Endothelial cell (in vitro differentiated cells): ENCODE data around the gene NHS. TPM values are rescaled to one million over a fixed set of nuclear protein-coding genes. Genes with fewer than 3 reads are reported as not detected.

ENCODE experiments used
- DNase-seq: peaks from one replicate; pipeline ENCODE4 v3.0.0; 2021; ENCODE audit warnings: low spot score
- H3K27ac Mint-ChIP-seq: one replicate; pipeline ENCODE4 v1.8.0; 2021; ENCODE audit warnings: mixed read lengths, inconsistent platforms; ENCODE audit not compliant: unreplicated experiment
- H3K27me3 Mint-ChIP-seq: one replicate; pipeline ENCODE4 v1.8.0; 2021; ENCODE audit warnings: mild to moderate bottlenecking, moderate library complexity, mixed read lengths, inconsistent platforms; ENCODE audit not compliant: unreplicated experiment
- H3K36me3 Mint-ChIP-seq: one replicate; pipeline ENCODE4 v1.8.0; 2021; ENCODE audit warnings: mild to moderate bottlenecking, low read depth, mixed read lengths, inconsistent platforms; ENCODE audit not compliant: unreplicated experiment
- H3K4me1 Mint-ChIP-seq: one replicate; pipeline ENCODE4 v1.8.0; 2021; ENCODE audit warnings: mild to moderate bottlenecking, mixed read lengths, inconsistent platforms; ENCODE audit not compliant: unreplicated experiment
- H3K4me3 Mint-ChIP-seq: one replicate; pipeline ENCODE4 v1.8.0; 2021; ENCODE audit warnings: mild to moderate bottlenecking, mixed read lengths, inconsistent platforms; ENCODE audit not compliant: unreplicated experiment
- H3K9me3 Mint-ChIP-seq: one replicate; pipeline ENCODE4 v1.8.0; 2021; ENCODE audit warnings: mixed read lengths, inconsistent platforms; ENCODE audit not compliant: unreplicated experiment
- CTCF ChIP-seq: fragments of 200-600 bp; sonication (generic); IDR thresholded peaks from one replicate; pipeline ENCODE4 v1.5.0; 2021; ENCODE audit warnings: antibody characterized with exemption; ENCODE audit not compliant: unreplicated experiment
- total RNA-seq: library from RNA; stranded (reverse); fragmentation: NEBNext Ultra II Directional; extraction: Animal tissue kit (Norgen Biotek cat#: 25700); gene quantifications from one replicate; pipeline ENCODE4 v1.2.1, GENCODE V29; 2021; ENCODE audit not compliant: unreplicated experiment

Gene NHS
- total RNA-seq, 1 donor from 2014 or later = 5.3 TPM

GRCh38 chrX:17623750-17624149 lies 248.8 kb downstream of the NHS start:
- Mint-ChIP-seq H3K4me3 (no peak overlapping the region), H3K27ac (no peak overlapping the region), H3K27me3 (peaks cover 5% of the 10 kb centered on the region), H3K36me3 (no peaks in the 10 kb centered on the region), H3K9me3 (no peaks in the 10 kb centered on the region), H3K4me1 (peaks cover 3% of the 10 kb centered on the region)
- DNase-seq = no peak
- no peak for TF ChIP-seq CTCF

- H3K36me3 Mint-ChIP-seq = no peaks in the 10 kb centered on the region
- TF ChIP-seq CTCF = no peak
- H3K27me3 Mint-ChIP-seq = peaks cover 1% of the 10 kb centered on the region
- H3K4me1 Mint-ChIP-seq = peaks cover 7% of the 10 kb centered on the region
- no peak overlapping the region for H3K27ac Mint-ChIP-seq
- no peak overlapping the region for H3K4me3 Mint-ChIP-seq
- no peak for DNase-seq
- no peaks in the 10 kb centered on the region for H3K9me3 Mint-ChIP-seq
Measured at GRCh38 chrX:17627026-17627425, 252.0 kb downstream of the NHS start.

- Mint-ChIP-seq H3K27ac (no peak overlapping the region), H3K27me3 (peaks cover 1% of the 10 kb centered on the region), H3K4me1 (peaks cover 8% of the 10 kb centered on the region), H3K36me3 (no peaks in the 10 kb centered on the region), H3K9me3 (no peaks in the 10 kb centered on the region), H3K4me3 (no peak overlapping the region)
- no peak for TF ChIP-seq CTCF
- no peak for DNase-seq
Measured at GRCh38 chrX:17628976-17629375, 254.0 kb downstream of the NHS start.

DNA sequence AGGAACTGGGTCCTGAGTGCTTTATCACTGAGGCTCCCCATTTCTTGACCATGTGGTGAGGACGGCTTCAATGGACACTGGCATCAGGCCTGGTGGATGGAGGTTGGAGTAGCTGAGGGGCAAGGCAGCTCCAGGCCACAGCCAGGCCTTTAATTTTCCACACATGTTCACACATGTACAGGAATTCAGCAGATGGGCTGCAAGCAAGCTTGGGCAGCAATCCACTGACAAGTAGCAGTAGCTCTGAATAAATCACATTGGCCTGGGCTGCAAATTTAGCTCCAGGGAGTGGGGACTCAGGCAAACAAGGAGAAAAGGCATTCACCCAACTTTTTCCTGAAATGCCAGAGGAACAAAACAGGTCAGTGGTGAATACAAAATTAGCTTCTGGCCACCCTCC lies 254.5 kb downstream of the NHS start:
- H3K4me1 Mint-ChIP-seq = peaks cover 11% of the 10 kb centered on the region
- H3K27me3 Mint-ChIP-seq = no peaks in the 10 kb centered on the region
- no peak overlapping the region for H3K27ac Mint-ChIP-seq
- no peaks in the 10 kb centered on the region for H3K36me3 Mint-ChIP-seq
- DNase-seq = no peak
- H3K9me3 Mint-ChIP-seq = no peaks in the 10 kb centered on the region
- no peak overlapping the region for H3K4me3 Mint-ChIP-seq
- no peak for TF ChIP-seq CTCF

- peaks cover 14% of the 10 kb centered on the region for H3K4me1 Mint-ChIP-seq
- H3K27ac Mint-ChIP-seq = no peak overlapping the region
- no peaks in the 10 kb centered on the region for H3K9me3 Mint-ChIP-seq
- H3K36me3 Mint-ChIP-seq = no peaks in the 10 kb centered on the region
- no peak for TF ChIP-seq CTCF
- no peak overlapping the region for H3K4me3 Mint-ChIP-seq
- no peaks in the 10 kb centered on the region for H3K27me3 Mint-ChIP-seq
- DNase-seq = no peak
Measured at GRCh38 chrX:17631647-17632046, 256.6 kb downstream of the NHS start.
